Activated CD4-positive, alpha-beta T cell treated with anti-CD3 and anti-CD28 coated beads, Interleukin-2, Interleukin-6, amounts not matched to agents 100 ng/mL and 50 ng/mL, durations not matched to agents 16 hours and 8 hours (primary cell): ENCODE measurements around the gene PEG3.
"Not testable (repeated sequence)": the region's sequence is repeated elsewhere in the genome, so short reads cannot be mapped to it uniquely, and the experiment has no call there.

ENCODE experiments used
- DNase-seq: peaks from one replicate; pipeline ENCODE4 v3.0.0-alpha.2; 2020

PEG3 gene

DNA sequence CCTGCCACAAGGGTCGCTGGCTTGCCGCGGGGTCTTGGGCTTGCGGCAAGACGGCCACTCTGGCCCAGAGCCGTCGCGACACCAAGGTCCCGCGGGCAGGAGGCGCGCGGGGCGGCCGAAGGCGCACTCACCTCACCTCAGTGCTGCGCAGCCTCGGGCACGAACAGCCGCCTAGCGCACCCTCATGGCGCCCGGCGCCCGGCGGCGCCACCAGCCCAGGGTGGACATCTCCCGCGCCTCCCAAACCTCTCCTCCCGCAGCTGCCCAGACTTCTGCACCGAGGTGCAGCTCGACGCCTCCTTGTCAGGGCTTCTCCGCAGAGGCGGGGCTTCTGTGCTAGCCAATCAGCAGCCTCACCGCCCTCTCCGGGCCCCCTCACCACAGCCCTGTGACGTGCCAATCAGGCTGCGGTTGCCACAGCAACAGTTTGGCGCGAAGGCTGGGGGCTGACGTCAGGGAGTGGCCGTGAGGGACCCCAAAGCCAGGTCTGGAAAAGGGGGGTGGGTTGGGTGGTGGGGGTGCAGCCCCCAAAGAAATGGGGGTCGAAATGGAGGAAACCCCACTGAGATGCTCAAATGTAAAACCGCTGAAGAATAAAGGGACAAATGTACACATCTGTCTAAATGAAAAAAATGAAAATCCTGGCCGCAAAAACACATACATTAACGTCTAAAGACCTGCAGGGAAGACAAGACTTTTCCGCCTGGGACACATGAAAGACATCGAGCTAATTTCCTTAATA is at the start of gene PEG3, which contains the start of gene ZIM2:
PEG3 (minus strand) TSS at position 276 of the 742 bp plus-strand sequence. CDS start 16,071 bp downstream, outside the sequence.
ZIM2 (minus strand) TSS at position 276 of the 742 bp plus-strand sequence. CDS start 16,449 bp downstream, outside the sequence.
- DNase-seq = no peak

DNA sequence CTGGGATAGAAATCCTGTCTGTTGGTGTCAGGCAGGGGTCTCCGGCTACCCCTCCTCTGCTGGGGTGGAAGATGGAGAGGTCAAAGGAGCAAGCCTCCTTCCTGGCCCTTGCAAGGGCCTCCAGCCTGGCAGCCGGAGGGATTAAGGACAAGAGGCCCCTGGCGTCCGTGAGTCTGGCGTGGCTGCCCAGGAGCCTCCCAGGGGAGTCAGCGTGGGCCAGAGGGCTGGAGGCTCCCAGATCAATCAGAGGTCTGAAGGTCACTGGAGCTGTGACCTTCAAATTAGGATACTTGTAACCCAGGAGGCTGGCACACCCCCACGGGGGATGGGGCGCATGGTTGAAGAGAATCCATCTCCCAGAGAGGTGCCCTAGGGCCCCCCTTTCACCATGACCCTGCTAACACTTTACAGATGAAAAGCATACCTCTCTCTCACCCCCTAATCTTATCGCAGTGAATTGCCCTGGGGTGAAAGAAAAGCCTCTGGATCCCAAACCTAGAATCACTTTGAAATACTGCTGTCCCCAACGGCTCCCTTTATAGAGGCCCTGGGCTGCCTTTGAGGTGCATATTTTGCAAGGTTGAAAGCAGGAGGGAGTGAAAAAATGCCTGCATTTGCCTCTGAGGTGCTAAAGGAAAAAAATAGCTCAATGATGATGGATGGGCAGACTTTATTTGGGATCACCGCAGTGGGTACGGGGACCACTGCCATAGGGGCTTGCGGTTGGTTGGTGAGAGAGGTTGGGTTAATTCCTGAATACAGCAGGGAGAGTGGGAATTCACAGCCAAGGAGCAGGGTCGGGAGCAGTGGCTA is 44.9 kb upstream of the PEG3 start:
- DNase-seq = no peak

DNA sequence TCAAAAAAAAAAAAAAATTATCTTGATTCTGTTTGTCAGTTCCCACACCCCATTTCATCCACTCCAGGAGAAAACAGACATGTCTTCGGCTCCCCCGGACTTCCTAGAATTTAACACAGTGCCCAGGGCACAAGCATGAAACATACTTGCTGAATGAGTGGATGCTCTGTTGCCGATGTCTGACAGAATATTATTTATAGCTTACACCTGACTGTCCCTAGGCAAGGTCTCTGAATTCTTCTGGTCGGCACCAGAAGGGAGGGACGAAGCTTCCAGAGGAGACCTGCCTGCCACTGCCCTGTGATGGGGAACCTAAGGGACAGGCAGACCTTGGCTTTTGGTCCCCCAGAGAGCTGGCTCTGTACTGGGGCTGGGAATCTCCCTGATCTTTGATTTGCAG is 43.9 kb upstream of the PEG3 start:
- no peak for DNase-seq

DNA sequence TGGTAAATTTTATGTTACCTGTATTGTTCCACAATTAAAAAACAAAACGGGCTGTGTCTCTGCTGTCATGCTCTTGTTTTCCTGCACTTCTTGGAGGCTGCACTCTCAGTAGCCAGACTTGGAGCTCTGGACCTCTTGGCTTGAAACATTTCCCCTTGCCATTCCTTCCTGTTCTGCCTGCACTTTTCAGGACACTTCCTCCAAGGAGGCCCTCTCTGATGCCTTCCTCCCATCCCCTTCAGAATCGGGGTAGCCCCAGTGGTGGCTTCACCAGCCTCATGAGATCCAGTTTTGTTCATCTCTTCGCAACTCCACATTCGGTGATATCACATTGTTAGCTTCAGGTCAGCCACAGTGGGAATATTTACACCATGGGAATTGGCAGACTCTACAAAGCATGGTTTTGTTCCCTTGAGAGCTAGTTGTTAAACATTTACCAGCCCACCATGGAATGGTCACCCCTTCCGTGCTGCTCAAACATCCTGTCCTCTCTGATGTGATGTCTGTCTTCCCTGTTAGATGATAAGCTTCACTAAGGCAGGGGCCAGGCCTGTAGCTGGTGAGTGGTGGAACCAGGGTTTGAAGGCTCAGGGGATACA is 40.2 kb upstream of the PEG3 start:
- no peak for DNase-seq

DNA sequence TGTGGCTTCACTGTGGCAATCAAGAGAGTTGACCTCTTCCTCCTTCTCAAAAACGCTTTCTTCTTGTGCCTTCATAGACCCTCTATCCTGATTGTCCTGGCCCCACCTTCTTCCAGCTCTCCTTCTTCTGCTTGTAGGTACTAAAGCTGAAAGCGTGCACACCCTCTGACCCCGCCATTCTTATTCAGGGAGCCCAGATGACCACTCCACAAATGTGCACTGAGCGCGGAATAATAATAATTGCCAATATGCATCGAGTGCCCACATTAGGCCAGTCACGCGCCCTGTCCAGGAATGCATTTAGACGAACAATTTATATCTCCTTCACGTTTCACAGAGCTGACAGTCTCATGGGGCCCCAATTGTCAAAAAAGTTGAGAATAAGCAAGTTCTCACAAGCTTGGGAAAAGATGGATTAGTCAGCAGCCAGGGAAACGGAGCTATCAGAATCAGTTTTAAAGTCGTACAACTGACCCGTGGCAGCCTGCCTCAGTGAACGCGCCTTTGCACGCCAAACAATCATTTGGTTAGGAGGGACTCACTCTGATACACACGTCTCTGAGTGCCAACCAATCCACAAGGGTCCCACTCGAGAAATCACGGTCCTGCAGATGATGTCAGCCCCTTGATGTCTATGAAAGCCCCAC is 36.7 kb upstream of the PEG3 start:
- DNase-seq = no peak

DNA sequence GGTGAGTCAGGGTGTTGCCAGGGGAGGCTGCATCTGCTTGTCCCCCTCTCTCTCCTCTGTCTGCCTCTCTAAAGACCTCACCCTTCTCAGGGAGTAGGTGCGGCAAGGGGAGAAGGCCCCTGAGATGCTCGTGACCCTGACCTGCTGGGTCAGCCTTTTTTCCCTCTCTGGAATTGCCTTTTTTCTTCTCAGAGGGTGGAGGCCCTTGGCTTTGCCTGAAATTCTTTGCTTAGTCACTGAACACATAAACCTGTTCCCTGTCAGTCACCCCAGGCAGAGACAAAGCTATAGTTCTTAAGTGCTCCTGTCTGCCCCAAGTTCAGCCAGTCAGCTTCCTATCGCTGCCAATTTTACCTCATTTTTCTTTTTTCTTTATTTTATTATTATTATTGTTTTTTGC is 35.2 kb upstream of the PEG3 start:
- no peak for DNase-seq

DNA sequence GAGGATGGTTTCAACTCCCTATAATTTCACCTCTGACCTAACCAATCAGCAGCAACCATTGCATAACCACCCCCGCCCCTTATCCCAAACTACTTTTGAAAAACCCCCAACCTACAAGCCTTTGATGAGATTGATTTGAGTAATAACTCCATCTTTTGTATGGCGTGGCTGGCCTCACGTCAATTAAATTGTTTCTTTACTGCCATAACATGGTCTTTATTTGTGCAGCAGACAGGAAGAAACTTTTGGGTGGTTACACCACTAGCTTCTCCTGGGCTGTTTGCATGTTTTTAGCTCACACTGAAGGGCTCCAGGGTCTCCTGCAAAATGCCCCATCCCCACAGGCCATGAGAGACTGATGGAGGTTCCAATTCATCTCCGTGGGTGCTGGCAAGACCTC is 34.0 kb upstream of the PEG3 start:
- no peak for DNase-seq

DNA sequence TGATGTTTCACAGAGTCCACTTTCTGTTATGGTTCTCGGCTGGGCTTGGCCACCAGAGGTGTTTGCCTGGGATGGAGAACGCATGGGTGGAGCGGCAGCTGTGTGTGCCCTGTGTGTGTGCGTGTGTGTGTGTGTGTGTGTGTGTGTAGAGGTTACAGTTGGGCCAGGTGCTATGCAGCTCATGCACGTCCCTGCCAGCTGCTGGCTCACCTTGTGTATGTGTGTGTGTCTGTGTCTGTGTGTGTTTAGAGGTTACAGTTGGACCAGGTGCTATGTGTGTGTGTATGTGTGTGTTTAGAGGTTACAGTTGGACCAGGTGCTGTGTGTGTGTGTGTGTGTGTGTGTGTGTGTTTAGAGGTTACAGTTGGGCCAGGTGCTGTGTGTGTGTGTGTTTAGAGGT is 33.0 kb upstream of the PEG3 start:
- no peak for DNase-seq

DNA sequence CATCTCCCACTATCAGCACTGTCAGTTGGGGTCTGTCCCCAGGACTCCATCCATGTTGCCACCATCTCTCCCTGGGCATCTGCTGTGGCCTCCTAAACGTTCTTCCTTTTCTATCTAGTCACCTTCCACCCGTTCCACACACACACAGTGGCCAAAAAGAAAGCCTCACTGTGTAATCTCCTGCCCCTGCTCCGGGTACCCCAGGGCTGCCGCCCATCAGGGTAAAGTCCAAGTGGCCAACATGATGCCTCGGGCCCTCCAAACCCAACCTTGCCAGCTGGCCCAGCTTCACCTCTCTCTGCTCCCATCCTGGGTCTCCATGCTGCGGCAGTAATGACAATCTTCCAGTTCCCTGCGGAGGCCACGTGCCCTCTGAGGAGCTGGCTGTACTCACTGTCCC is 29.4 kb upstream of the PEG3 start:
- no peak for DNase-seq

DNA sequence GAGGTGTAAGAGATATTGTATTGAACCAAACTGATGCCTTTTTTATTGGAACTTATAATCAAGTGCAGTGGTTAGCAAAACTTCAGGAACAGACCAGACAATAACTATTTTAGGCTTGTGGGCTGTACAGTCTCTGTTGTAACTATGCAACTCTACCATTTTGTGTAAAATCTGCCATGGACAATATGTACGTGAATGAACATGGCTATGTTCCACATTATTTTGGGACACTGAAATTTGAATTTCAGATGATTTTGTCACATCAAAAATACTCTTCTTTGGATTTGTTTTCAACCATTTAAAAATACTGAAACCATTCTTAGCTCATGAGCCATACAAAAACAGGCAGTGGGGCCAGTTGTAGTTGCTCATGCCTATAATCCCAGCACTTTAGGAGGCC is 27.9 kb upstream of the PEG3 start:
- no peak for DNase-seq

DNA sequence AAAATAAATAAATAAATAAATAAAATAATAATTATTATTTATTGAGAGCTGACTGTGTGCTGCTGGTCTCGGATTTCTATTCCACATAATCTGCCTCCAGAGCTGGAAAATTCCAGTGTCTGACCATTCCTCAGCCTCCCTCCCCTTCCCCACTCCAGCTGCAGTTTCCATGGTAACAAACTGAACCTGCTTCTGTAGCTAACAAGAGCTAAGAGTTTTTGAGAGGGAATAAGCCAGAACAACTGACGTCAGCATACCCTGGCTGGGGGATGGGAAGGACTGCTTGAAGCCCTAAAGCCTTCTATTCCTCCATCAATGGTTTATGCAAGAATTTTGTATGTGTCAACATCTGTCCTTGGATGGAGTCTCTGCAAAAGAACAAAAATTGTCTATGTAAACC is 26.0 kb upstream of the PEG3 start:
- DNase-seq = no peak

DNA sequence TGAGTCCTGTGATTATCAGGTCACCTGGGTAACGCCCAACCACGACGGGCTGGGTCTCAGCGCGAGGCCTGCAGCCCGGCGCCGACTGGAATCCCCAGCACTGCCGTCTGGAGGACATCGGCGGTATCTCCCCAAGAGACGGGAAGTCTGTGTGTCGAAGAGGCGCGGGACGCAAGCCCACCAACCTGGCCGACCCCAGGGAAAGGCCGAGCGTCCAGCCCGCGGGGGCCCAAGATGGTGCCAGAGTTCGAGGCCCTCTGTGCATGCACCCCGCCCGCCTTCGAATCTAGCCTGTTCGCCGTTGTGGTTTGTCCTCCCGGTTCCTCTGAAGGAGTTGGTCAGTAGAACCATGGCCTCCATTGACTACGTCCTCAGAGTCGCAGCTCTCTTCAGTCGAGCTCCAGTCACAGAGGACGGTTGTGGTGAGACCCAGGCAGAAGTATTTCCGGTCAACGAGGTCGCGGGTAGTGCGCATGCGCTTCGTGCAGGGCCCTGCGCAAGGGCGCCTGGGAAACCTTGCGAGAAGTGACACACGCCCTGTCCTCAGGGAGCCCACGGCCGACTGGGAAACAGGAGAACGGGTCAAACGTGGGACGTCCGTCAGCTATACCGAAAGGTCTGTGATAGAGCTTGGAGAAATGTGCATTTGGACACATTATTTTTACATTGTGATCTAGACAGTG is 24.1 kb upstream of the PEG3 start:
- no peak for DNase-seq

DNA sequence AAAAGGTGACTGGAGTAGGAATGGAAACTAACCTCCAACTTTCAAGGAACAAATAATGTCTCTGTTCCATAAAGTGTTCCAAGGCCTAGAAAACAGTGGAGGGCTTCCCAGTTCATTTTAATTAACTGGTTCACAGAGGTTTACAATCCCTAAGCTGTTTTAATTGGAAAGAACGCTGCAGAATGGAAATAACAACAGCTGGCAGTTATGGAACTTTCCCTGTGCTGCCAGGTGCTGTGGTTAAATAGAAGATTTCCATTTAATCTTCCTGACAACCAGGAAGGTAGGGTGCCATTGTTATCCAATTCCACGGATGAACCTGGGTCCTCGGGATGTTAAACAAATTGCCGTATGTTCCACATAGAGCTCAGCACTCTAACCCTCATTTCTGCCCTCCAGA is 22.2 kb upstream of the PEG3 start:
- DNase-seq = no peak

DNA sequence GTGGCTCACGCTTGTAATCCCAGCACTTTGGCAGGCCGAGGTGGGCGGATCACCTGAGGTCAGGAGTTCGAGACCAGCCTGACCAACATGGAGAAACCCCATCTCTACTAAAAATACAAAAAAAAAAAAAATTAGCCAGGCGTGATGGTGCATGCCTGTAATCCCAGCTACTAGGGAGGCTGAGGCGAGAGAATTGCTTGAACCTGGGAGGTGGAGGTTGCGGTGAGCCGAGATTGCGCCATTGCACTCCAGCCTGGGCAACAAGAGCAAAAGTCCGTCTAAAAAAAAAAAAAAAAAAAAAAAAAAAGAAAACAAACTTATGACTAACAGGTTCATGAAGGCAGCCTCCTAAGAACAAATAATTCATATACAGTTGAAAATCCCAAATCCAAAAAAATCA is 19.9 kb upstream of the PEG3 start:
- DNase-seq = not testable (repeated sequence)

DNA sequence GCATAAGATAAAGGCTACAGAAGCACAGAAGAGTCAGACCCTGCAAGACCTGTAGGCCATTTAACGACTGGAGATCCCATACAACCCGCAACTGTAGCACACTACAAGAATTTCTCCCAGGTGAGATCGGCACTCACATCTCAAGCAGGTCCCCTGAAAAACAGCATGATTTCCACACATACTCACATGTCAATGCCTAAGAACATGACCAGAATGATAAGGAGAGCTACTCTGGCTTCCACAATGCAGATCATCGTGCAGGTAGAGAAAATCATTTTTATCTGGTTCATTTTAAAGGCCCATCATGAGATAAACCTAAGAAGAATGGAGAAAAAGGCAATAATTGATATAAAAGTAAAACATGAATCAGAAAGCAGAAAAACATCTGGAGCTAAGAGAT is 17.5 kb upstream of the PEG3 start:
- DNase-seq = no peak

DNA sequence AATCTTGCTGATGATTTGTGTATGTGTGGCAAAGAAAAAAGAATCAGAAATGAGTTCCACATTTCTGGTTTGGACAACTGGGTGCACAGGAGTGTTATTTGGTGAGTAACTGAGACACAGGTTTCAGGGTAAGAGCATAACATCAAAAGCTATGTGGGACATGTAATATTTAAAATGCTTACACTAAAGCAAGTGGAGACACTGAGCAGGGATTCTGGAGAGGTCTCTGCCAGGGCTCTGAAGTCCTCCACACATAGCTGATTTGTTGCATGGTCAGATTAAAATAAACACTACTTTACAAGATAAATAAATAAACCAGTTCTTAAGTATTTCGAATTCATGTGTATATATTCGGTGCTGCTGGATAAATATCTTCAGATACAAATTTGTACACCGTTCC is 16.3 kb upstream of the PEG3 start:
- no peak for DNase-seq

DNA sequence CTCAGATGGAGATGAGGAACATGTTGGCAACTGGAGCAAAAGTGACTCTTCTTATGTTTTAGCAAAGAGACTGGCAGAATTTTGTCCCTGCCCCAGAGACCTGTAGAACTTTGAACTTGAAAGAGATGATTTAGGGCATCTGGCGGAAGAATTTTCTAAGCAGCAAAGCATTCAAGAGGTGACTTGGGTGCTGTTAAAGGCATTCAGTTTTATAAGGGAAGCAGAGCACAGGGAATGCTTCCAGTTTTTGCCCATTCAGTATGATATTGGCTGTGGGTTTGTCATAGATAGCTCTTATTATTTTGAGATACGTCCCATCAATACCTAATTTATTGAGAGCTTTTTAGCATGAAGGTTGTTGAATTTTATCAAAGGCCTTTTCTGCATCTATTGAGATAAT is 11.8 kb upstream of the PEG3 start:
- not testable (repeated sequence) for DNase-seq

DNA sequence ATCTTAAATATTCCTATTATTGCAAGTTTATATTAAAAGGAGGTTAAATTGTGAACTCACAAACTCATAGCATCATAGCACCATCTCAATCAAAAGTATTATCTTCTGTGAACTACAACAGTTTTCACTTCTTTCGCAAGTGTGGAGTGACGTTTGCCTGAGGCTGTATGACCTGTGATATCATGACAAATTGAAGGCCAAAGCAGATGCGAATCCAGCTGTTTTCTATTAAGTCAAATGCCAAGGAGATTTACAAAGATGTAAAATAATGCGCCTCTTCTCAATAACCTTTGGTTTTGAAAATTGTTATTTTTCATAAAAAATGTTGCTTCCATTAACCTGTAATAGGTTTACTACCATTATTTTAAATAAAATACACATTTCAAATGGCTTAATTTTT is 7.6 kb upstream of the PEG3 start:
- no peak for DNase-seq

DNA sequence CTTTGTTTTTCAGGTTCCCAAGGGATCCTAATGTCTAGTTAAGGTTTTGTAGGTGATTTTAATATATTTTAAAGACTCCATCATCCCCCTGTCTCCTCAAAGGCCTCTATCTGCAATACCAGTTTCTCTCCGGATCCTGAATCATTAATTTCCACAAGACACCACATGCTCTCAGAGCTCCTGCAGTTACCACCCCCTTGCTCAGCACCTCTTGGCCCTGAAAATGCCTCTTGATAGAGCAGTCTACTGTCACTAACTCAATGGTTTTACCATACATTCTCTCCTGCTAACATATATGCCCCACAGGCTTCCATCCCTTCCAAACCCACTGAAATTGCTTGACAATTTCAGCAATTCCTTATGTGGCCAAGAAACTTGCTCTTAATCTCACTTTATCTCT is 1.9 kb upstream of the PEG3 start:
- DNase-seq = no peak

DNA sequence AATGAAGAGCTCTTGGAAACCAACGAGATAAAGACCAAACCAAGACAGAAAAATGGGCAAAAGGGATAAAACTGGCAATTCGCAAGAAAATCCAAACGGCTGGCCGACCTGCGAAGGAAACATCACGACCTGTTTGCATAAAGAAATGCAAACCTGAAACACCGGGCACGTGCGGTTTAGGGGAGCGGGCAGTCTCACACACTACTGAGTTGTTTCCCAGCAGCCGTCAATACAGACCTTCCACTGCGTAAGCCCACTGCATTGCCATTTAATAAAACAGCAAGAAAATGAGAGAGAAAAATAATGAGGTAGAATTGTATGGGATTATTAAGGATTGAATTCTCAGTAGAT is 642 bp upstream of the PEG3 start:
- no peak for DNase-seq

DNA sequence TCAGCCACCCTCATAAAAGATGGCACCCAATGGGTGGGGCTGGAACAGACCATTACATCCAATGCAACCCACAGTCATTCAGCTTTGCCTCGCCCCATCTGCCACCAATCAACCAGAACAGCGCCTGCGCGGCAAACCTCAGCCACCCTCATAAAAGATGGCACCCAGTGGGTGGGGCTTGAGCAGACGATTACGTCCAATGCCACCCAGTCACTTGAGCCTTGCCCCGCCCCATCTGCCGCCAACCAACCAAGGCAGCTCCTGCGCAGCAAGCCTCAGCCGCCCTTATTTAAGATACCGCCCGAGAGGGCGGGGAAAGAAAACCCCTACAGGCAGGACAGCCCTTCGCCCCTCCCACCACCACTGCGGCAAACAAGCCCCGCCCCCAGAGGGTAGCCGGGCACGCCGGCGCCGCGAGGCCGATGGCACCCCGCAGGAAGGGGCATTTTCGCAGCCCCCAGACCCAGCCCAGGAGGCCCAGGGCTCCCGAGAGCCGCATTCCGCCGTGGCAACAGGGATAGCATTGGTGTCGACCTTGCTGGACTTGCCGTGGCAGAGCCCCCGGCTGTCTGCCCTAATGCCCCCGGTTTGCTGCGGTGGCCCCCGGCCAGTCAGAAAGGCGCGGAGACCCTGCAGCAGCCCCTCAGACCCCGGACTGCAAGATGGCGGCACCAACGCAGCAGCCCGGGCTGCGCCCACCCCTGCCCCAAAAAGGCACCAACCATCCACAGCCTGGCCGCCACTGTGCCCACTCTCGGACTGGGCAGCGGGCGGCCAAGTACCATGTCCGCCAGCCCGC is 675 bp downstream of the PEG3 start:
- peak; percentile 13 for DNase-seq
